ENCODE data around the gene NRG3.

Gene NRG3

GRCh38 chr10:81882011-81882410 is 7.0 kb downstream of the NRG3 start:
- no peak for DNase-seq (ENCODE audit: low read depth, low spot score)

- no peak for DNase-seq (ENCODE audit: low read depth, low spot score)
These were observed 9.9 kb downstream of the NRG3 start for GRCh38 chr10:81884856-81885255.

GRCh38 chr10:81885491-81885890 is 10.5 kb downstream of the NRG3 start:
- DNase-seq (ENCODE audit: low read depth, low spot score): no peak

GRCh38 chr10:81886939-81887338 is 11.9 kb downstream of the NRG3 start:
- DNase-seq (ENCODE audit: low read depth, low spot score): no peak

GRCh38 chr10:81889181-81889769 is 14.3 kb downstream of the NRG3 start:
- no peak for DNase-seq (ENCODE audit: low read depth, low spot score)

GRCh38 chr10:81894616-81895015 is 19.6 kb downstream of the NRG3 start:
- no peak for DNase-seq (ENCODE audit: low read depth, low spot score)

DNA sequence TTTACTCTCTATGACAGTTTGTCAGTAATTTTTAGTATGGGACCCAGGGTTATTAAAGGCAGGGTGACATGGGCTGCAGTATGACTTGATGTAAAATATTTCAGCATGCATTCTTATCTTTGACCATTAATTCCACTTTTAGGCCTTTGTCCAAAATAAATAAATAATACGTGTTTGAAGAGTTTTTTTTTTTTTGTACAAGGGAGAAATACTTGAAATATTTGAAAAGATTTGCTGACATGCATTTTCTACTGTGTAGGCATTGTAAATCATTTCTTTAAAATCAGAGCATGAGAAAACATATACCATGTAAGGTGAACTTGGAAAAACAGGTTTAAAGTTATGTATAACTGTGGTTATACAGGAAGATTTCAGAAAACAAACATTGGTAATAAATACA is 23.5 kb downstream of the NRG3 start:
- no peak for DNase-seq (ENCODE audit: low read depth, low spot score)

GRCh38 chr10:81900989-81901388 is 26.0 kb downstream of the NRG3 start:
- no peak for DNase-seq (ENCODE audit: low read depth, low spot score)

DNA sequence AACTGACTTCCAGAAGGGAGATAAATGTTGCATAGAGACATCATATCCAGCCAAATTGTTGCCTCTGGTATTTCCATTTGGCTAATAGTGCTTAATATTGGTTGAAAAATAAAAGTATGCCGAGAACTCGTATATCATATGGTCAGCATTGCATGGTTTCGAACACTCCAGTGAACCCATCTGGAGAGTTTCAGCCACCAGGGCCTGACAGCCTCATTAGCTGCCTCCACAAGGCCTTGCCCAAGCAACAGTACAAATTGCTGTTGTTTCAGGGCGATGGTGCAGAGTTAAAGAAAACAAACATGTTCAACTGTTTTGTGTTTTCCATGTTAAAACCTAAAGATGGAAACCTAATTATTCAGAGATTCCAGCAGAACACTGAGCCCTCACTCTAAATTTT is 28.5 kb downstream of the NRG3 start:
- no peak for DNase-seq (ENCODE audit: low read depth, low spot score)

DNA sequence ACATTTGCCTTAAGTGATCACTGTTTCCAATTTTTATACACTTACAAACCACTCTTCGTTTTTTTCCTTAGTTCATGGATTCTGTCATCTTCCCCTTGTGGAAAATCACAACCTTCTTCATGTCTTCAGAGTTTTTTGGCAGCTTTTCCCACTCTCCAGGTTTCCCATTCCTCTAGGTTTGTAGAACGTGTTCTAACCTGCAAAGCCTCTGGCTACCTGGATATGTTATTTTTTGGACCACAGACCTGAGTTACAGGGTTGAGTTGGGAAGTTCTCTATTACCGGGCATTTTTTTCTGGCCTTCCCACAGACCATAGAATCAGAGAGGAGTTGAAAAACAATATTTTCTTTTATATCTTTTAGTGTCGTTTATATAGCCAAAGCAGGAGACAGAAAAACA is 30.2 kb downstream of the NRG3 start:
- DNase-seq (ENCODE audit: low read depth, low spot score): no peak

DNA sequence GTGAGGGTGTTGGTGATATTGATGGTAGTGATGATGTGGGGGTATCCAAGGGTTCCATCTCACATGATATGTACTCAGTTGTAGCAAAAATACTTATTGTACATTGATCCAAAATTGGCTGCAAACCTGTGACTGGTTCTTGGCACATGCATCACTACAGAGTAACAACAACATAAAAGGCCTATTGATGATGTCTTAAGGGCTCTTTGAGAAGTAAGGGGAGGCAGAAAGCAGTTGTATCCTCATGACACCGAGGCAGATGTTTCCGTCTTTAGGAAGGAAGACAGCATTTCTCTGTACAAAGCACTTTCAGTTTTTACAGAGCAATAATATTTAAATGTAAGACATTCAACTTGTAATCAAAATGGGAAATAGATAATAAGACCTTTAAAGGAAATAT is 34.5 kb downstream of the NRG3 start:
- DNase-seq (ENCODE audit: low read depth, low spot score): no peak

GRCh38 chr10:81911328-81911727 is 36.3 kb downstream of the NRG3 start:
- no peak for DNase-seq (ENCODE audit: low read depth, low spot score)

GRCh38 chr10:81914736-81915503 is 39.9 kb downstream of the NRG3 start:
- no peak for DNase-seq (ENCODE audit: low read depth, low spot score)

- DNase-seq (ENCODE audit: low read depth, low spot score): no peak
These were observed 40.5 kb downstream of the NRG3 start for GRCh38 chr10:81915504-81915897.

DNA sequence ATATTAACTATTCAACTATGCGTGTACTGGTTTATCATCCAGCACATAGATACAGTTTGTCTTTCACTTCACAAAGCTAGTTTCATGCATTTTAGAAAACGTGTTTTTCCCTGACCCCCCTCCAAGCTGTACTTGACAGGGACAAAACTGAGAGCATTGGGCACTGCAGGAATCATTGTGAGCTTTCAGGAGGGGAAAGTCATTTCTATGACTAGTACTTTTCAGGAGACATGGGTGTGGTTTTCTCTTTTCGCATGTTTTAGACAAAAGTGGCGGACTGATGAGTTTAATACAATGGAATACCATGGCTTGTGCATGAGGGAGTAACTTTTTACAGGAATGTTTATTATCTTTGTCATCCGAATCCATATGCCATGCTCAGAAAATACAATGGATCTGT is 42.7 kb downstream of the NRG3 start:
- no peak for DNase-seq (ENCODE audit: low read depth, low spot score)

- DNase-seq (ENCODE audit: low read depth, low spot score): no peak
These were observed 43.8 kb downstream of the NRG3 start for GRCh38 chr10:81918766-81919165.

DNA sequence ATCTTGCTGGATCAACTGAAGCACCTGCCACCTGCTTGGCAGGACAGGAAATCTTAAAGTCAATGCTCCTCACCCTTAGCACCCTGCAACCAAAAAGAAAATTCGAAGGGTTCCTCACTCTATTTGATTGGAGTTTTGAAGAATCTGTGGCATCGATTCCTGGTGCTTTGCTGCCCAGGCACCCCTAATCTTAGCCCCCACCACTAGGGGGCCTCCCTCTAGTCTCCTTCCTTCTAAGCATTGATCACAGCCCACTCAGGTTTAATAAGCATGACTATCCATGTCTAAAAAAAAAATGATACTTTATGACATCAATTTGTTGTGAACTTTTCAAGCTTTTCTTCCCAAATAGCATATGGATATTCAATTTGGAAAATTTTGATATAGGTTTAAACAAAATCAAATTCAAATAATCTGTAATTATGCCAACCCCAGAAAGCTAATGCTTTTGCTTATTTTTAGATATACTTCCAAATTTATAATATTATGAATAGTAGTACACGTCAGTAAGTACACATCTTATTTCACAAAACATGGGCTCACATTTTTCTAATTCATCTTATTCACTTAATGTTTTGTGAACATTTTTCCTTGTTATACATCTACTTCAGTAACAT is 45.3 kb downstream of the NRG3 start:
- DNase-seq (ENCODE audit: low read depth, low spot score): no peak

GRCh38 chr10:81928119-81928518 is 53.1 kb downstream of the NRG3 start:
- no peak for DNase-seq (ENCODE audit: low read depth, low spot score)

GRCh38 chr10:81943583-81943982 is 68.6 kb downstream of the NRG3 start:
- no peak for DNase-seq (ENCODE audit: low read depth, low spot score)

DNA sequence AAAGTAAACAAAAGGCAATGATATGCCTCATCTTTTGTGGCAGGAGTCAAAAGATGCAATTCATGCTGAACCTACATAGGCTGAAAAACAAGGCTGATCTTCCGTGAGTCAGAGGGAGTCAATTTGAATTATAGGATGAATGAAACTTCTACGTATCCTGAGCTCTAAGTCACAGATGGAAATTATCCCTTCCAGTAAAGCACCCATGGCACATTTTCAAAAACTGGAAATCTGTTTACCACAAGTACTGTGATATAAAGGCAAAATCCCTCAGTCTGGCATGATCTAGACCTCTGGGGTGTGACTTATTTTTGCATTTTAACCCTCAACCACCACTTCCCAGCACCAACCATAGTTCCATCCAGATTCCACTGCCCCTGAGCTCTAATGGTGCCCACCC is 69.6 kb downstream of the NRG3 start:
- no peak for DNase-seq (ENCODE audit: low read depth, low spot score)

GRCh38 chr10:81949283-81949682 is 74.3 kb downstream of the NRG3 start:
- DNase-seq (ENCODE audit: low read depth, low spot score): no peak

- no peak for DNase-seq (ENCODE audit: low read depth, low spot score)
These were observed 75.4 kb downstream of the NRG3 start for GRCh38 chr10:81950358-81950757.

GRCh38 chr10:81953420-81953819 is 78.4 kb downstream of the NRG3 start:
- DNase-seq (ENCODE audit: low read depth, low spot score): no peak

Measured in iPS DF 19.7 (cell line).